GM18520 (cell line): ENCODE results near the gene DCBLD1.
"Not testable (repeated sequence)": the region's sequence is repeated elsewhere in the genome, so short reads cannot be mapped to it uniquely, and the experiment has no call there.

Source experiments
- ATAC-seq: cut with Tn5 transposase; IDR thresholded peaks from one replicate; pipeline ENCODE4 v1.9.1; 2021; ENCODE audit not compliant: unreplicated experiment

The DCBLD1 gene

DNA sequence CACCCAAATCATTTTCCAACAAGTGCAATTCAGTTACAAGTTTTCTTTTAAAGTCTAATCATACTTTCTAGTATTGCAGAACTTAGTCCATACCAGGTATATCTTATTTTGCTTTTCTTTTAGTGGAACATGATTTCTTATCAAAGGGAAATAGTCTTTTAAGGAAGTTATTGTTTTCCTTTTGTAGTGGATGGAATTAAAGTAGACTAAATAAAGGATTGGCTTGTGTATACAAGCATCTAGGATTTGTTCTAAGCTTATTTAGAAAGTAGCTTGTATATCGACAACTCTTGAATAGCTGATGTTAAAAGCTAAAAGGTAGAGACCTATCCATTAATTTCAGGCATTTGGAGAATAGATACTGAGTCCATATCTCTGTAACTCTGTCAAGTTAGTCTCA lies 14.8 kb downstream of the DCBLD1 start:
- no peak for ATAC-seq

DNA sequence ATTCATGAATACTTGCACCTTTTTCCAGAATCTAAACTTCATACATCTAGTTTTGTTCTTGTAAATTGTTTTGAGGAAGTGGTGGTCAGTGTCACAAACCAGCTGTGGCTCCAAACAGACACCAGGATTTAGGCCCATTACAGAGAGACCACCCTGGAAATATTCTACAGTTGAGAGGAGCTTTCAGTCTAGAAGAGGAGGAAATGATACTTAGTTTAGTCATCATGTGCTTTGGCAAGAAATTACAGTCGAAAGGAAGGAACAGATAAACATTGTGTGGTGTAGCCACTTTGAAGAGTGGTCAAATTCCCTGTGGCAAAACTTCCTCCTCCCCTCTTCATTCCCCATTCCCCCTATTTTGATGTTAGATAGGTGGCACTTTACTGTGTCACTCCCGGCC lies 15.7 kb downstream of the DCBLD1 start:
- ATAC-seq, result no peak

DNA sequence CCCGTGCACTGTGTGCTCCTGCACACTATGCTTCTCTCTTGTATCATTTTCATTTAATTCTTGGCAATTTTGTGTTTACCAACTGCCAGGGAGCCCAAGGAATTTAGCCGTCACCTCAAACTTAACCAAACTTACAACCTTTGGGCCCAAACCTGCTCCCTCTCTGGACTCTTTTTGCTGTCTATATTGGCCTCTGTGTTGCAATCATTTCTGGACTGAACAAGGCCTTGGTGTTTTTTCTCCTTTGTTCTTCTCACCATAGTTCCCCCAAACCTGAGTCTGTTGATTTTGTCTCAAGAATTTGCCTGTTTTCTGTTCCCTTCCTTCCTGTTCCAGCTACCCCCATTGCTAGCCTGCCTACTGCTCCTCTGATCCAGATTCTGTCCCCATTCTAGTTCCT lies 19.2 kb downstream of the DCBLD1 start:
- no peak for ATAC-seq

GRCh38 chr6:117502580-117502979 lies 20.1 kb downstream of the DCBLD1 start:
- no peak for ATAC-seq

DNA sequence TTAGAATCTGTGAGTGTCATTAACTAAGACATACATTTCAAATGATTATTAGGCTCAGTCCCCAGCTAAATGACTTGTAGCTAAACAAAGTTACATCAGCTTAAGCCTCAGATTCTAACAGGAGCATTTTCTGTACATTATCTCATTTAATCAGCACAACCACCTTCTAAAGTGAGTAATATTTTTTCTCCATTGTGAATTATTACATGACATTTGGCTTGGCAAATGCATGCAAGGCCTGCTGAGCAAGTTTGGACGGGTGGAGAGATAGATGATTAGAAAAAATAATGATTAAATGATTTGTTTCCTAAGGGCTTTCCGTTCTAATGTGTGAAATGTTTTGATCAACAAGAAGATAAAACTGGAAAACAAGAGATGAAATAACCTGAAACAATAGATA lies 20.7 kb downstream of the DCBLD1 start:
- no peak for ATAC-seq

DNA sequence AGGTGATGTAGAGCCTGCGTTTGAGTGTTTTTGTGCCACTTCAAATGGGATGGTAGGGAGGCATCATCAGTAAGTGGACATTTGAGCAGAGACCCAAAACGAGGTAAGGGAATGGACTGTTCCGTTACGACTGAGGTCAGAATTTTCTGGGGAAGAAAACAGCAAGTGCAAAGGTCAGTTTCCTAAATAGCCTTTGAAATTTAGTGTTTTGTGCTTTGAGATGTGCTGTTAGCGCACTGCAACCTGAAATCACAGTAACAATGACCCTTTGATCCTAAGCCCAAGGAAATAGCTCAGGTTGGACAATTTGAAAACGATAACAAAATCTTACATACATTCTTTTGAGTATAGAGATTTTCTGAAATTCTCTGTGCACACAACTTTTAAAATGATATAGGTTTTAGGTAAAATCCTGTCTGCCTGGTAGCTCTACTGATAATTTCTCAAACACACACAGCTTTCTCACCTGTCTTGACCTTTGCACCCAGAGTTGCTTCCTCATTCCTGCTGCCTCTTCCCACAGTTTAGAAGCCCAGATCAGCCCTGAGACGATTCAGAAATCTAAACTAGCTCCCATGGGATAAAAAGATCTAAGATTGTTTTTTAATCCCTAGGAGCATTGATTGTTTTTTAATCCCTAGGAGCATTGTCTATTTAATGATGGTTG lies 22.1 kb downstream of the DCBLD1 start:
- ATAC-seq, result no peak

DNA sequence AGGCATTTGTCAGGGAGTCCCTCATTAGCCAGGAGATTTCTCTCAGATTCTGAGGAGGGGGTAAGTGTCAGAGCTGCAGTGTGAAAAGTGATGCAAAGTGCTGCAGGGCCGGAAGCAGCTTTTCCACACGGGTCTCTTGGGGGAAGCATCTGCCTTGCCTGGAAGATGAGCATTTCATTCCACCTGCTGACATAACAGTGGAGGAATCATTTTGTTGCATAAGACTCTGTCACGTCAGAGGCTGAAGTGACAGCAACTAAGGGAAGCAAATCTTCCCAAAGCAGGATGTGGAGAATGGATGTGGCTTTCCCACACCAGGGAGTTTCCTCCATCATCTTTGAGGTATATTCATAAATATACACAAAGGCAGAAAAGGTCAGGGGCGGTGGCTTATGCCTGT lies 22.8 kb downstream of the DCBLD1 start:
- ATAC-seq, result no peak

DNA sequence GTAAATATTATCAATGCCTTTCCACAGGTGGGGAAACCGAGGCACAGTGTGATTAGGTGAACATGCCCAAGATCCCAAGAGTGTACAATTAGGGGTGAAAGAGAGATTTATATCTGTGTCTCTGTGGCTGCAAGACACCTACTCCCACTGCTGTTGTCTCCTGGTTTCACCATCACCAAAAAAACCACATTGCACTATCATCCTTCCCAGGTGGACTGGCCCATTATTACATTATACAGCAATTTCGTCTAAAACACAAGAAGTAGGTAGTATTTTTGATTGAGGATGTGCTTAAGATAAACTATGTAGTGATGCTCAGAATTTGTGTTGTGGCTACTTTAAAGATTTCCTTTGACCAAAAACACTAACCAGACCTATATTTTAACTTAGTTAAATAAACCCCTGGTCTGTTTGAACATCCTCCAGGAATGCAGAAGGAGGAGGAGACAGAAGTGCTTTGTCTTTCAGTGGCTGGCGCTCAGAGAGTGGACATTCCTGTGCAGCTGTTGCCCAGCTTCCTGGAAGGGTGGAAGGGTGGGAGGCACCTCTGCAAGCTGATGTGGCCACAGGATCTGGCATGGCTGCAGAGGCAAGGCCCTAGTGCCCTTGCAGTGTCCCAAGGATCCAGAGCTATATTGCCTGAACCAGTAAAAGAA lies 23.8 kb downstream of the DCBLD1 start:
- ATAC-seq, result no peak

- ATAC-seq, result no peak
These were observed 24.4 kb downstream of the DCBLD1 start for GRCh38 chr6:117506907-117507306.

- ATAC-seq, result no peak
These were observed 26.0 kb downstream of the DCBLD1 start for GRCh38 chr6:117508450-117508971.

DNA sequence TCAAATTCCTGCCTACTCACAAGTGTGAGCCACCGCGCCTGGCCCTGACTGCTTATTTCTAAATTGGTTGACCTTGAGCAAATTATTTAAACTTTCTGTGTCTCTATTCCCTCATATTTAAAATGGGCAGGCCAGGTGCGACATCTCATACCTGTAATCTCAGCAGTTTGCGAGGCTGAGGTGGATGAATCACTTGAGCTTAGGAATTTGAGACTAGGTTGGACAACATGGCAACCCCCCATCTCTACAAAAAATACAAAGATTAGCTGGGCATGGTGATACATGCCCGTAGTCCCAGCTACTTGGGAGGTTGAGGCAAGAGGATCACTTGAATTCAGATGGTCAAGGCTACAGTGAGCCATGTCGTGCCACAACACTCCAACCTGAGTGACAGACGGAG lies 26.5 kb downstream of the DCBLD1 start:
- no peak for ATAC-seq

DNA sequence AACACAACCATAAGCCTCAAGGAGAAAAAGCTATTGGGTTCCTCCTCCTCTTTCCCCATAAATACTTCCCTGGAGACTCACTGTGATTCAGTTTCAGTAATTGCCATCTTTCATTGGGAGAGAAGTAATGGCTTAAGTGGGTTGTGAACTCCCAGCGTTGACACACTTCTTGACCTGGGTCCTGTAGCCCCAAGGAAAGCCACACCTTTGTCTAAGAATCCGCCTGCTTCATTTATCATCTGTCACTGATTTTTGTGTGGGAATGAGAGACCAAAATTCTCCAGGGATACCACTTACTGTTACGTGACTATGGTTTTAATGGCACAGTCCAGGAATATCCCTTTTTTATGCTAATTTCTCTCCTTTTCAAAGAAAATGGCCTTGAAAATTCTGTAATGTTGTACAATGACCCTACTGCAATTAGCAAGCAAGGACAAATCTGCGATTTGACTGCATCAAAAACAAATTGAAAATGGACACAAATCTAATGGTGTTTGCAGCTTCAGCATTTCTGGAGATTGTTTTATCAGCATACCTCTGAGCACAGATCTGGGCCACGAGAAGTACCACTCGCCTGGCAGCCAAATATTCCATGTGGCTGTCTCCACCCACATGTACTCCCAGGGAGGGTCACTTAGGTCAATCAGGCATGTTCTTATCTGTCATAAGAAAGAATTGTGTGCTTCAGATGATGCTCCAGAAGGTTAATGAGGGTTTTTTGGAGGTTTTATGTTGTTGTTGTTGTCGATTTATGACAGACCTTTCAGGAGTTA lies 29.8 kb downstream of the DCBLD1 start:
- ATAC-seq, result no peak

- no peak for ATAC-seq
These were observed 30.6 kb downstream of the DCBLD1 start for GRCh38 chr6:117512987-117513573.

GRCh38 chr6:117513778-117514365 lies 31.4 kb downstream of the DCBLD1 start:
- ATAC-seq, result no peak

DNA sequence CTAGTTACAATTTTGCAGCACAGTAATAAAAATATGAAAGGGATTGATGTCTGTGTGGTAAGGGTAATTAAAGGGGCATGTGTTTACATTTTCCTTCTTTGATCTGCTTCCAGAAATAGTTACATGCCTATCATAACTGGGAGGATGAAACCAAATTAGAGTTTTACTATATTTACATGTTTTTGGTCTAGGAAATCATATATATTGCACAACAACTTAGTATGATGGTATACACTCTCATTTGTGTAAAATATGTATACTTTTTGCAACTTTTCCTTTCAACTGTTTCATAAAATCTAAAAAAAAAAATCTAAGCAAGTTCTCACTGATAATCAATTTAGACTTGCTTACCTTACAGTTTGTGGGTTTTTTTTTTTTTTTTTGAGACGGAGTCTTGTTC lies 32.2 kb downstream of the DCBLD1 start:
- ATAC-seq, result no peak

DNA sequence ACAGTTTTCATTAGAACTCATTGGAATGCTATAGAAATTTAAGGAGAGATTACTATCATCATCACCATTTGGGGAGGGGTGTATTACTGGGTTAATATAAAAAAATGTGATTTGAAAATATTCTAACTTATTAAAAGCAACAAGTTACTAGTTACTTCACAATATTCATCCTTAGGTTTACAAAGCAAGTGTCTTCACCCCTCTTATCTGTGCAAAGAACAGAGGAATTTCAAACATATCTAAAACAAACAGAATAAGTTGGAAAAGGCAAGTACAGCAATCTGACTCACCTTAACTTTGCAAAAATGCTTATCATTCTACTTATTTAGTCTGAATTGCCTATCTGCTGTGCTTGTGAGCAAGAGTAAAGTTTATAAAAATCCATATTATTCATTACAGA lies 32.9 kb downstream of the DCBLD1 start:
- ATAC-seq, result no peak

GRCh38 chr6:117517995-117518394 lies 35.5 kb downstream of the DCBLD1 start:
- not testable (repeated sequence) for ATAC-seq

DNA sequence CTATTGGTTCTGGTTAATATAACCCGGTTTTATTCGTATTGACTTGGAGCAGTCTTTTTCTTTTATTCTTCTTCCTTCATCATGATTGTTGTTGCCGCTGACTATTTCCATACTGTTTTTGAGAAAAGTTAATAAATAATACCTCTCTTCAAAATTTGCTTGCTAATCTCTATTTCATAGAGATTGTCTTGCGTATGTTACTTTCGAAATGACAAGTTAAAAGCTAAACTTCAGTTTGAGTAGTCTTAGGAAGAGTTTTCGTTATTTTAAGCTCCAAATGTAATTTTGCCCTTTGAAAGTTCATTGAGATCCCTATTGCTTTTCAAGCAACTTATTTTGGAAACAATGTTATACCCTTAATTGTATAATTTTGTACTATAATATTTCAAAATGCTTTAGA lies 36.4 kb downstream of the DCBLD1 start:
- no peak for ATAC-seq

DNA sequence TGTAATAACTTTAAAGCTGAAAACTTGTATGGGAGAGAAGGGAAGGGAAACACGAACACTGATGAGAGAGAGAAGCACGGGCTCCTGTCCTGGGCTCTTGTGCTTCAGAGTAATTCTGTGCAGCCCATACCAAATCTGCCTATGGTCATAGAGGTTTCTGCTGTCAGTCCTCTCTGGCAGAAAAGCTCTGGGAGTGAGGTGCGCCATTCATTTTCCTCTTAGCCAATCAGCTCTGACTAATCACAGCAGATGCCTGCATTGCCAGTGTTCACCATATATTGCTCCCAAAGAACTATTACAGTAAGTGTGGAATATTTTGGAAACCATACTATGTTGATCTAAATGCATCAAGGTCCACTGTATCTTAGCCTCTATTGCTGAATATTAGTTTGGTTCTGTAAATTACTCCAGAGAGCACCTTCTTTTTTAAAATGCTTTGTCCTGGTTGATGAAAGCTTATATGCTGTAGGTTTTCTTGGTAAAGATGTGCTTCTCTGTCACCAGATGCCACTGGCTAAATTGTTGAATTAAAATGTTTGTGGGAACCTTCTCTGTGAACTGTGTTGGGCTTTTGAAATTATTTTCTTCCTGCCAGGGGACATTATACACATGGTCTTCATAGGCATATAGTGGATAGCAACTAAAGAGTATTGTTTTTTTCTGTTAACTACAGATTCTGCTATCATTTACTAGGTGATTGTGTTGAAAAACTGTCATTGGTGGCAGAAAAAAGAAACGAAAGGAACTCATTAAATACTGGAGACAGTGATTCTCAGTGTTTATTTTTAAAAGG lies 38.3 kb downstream of the DCBLD1 start:
- ATAC-seq, result no peak

DNA sequence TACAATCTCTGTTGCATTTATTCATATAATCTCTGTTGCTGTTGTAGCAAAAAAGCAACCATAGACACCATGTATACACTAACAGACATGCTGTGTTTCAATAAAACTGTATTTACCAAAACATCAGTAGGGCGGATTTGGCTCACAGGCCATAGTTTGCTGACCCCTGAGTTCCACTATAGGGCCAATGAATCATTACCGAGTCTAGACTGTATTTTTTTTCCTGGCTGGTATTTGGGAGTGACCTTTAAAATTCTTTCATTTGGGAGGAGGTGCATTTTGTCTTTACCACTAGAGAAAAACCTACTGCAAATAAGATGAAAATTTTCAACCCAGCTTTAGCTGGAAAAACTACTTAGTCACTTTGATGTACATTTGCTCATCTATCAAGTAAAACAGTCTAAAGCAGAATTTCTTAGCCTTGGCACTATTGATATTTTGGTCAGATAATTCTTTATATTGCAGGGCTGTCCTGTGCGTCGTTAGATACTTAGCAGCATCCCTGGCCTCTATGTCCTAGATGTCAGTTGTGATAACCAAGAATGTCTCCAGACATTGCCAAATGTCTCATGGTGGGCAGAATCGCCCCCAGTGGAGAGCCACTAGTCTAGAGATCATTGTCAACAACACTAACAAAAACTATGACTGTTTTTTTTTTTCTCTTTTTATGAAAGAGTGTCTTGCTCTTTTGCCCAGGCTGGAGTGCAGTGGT lies 39.5 kb downstream of the DCBLD1 start:
- no peak for ATAC-seq
